Femur (tissue), 1 donor: Measurements from ENCODE around the gene SFT2D1.
A peak's percentile ranks its signal among the peaks of the same experiment; 100 is the strongest.

Experiments used
- DNase-seq: peaks from one replicate; pipeline ENCODE4 v3.0.0-alpha.2; 2017

The SFT2D1 gene

DNA sequence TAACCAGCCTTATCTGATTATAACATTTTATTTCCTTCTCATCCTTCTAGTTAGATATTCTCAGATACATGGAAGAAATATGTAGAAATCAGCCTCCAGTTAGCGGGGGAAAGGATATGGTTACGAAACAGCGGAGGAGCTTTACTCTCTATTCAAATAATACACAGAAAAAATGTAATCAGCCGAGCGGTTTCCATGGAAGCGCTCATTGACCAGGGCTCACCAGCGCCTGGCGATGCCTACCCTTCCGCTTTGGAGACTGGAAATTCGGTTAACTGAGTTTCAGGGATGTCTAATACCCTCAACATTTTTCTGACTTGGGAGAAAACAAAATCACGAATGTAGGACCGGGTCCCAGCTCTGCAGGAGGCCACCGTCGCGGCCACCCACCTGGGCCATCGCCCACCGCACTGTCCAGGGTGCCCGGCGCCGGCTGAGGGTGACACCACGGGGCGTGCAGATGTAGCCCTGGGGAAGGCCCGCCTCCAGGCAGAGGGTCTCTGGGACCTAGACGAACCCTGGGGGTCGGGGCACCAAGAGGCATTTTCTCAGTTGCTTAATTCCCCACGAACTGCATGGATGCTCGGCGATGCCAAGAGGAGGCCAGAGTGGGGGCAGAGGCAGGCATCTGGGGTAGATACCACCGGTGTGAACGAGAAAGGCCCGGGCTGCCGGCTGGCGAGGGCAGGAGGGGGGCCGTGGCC, 35.8 kb downstream of the SFT2D1 start:
- DNase-seq: no peak

DNA sequence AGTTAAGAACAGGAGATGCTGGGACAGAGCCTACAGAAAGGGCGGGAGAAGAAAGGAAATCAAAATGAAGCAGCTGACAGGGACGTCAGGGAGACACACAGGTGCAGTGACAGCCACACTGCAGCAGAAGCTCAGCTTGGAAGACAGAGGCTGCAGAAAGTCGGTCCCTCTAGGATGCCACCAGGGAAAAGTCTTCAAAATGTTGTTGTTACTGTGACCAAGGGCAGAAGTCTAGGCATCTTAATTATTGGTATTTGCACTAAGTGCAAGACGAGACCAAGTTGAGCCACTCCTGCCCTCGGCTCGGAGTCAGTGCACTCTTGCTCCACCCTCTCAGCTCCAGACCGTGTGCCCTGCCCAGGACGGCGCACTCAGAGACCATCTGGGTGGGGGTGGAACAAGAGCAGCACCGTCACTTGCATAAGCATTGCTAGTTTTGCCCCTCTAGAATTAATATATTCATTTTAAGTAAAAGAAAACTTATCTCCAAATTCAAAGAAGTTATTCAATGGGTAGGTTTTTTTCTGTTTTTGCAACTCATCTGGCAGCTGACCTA, 36.7 kb downstream of the SFT2D1 start:
- no peak for DNase-seq

DNA sequence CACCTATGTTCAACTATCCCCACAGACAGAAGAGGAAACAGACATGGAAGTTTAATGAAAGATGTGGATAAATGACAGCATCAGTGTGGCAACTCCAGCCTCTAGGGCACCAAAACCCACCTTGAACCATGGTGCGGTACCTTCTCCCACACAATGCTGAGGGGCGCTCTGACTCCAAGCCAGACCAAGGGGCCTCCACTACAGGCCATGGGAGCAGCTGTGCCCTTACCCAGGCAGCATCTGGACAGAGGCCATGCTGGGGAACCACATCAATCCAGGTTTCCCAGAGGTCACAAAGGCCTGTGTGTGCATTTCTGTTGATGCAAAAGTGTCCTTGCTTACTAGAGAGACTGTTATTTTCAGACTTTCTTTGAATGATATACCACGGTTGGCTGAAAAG, 38.2 kb downstream of the SFT2D1 start:
- peak; percentile 40 for DNase-seq

DNA sequence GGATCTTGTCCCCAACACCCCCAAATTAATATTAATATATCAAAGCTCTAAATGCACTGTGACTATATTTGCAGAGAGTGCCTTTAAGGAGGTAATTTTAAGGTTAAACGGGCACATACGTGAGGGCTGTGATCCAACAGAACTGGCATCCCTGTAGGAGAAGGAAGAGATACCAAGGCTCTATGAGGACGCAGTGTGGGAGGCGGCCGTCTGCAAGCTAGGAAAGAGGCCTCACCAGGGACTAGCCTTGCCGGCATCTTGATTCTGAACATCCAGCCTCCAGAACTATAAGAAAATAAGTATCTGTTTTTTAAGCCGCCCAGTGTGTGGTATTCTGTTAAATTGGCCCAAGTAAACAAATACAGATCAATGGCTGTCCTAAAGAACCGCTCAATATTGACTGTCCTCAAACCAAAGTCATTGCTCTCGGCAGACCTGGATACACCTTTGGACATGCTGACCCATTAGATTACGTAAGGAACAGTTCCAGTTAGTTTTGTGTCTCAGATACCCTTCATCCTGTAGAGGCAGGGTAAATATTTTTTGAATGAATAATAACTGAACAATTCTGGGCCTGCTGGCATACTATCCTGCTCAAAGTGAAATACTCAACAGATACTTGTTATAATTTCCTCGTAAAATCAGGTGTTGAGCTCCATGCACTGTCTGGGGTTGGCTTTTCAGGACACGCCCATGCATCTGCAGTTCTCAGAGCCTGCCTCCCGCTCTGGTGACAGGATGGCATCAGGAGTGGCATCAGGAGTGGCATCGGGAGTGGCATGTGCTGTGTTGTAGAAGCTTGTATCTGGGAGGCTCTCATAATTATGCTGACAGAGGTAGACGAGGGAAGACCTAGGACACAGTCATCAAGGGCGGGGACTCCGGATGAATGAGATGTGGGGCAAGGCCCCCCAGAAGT, 40.5 kb downstream of the SFT2D1 start:
- DNase-seq: no peak

DNA sequence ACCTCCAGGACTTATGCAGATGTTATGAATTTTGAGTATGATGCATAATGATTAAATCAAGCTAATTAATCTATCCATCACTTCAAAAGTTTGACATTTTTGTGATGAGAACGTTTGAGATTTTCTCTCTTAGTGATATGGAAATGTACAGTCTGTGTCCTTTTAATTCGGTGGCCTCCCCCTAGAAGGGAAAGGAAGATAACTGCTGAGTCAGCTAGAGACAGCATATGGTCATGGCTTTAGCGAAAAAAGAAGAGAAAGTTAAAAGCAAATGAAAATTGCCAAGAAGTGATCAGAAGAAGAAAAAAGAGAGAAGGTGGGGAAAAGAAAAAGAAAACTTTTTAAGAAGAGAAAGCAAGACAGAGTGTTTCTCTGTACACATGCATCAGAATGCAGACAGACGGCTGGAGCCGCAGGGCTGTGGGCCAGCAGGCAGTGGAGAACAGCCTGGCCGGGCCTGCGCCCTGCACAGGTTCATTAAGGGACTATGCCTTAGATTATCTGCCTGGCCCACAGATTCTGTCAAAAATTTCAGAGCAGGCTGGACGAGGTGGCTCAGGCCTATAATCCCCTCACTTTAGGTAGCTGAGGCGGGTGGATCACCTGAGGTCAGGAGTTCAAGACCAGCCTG, 41.9 kb downstream of the SFT2D1 start:
- DNase-seq: no peak

DNA sequence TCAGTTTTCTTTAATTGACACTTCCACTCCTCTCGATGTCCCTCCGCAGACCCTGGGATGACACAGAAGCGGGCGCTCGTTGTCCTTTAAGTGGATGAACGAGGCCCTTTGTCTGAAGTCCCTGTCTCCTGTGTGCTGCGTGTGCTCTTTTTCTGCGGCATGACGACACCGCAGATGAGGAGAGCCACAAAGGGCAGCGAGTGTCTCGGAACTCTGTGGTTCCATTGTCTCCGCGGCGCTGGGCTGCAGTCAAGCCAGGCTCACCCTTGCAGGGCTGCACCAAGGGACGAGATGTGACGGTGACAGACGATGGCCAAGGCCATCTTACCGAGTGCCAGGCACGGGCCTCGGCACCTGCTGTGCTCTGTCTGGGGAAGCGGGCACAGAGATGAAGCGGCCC, 44.7 kb downstream of the SFT2D1 start:
- no peak for DNase-seq

DNA sequence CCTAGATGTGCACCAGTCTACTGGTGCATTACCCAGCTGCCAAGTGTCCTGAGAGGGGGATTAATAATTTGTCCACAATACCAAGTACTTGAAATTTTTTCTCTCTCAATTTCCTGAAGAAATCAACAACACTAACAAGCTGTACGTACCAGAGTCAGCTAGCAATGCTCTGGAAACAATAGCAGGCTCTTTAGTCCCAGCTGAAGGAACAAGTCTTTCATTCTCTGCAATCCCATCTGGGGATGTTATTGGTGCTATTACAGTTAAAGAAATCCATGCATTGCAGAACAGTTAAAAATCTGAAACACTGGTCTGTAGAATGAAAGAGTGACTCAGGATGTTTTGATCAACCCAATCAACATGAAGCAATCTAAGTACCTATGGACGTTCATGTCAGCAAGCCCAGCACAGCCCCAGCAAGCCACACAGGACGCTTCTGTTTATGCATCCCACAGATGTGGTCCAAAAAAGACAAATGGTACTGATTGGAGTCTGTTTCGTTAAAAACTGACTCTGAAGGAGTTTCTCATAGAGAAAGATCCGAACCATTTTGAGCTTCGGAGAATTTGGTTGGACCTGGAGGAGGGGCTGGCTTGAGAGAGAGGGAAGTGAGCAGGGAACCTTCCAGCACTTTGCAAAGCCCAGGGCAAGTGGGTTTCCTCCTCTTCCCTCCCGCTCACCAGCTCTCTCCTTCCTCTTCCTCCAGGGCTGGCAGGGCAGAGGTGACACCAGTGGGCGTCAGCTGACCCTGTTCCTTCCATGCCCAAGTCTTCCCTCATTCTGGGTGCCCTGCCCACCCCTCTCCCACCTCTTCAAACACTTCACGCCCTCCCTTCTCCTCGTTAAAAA, 46.1 kb downstream of the SFT2D1 start:
- no peak for DNase-seq

DNA sequence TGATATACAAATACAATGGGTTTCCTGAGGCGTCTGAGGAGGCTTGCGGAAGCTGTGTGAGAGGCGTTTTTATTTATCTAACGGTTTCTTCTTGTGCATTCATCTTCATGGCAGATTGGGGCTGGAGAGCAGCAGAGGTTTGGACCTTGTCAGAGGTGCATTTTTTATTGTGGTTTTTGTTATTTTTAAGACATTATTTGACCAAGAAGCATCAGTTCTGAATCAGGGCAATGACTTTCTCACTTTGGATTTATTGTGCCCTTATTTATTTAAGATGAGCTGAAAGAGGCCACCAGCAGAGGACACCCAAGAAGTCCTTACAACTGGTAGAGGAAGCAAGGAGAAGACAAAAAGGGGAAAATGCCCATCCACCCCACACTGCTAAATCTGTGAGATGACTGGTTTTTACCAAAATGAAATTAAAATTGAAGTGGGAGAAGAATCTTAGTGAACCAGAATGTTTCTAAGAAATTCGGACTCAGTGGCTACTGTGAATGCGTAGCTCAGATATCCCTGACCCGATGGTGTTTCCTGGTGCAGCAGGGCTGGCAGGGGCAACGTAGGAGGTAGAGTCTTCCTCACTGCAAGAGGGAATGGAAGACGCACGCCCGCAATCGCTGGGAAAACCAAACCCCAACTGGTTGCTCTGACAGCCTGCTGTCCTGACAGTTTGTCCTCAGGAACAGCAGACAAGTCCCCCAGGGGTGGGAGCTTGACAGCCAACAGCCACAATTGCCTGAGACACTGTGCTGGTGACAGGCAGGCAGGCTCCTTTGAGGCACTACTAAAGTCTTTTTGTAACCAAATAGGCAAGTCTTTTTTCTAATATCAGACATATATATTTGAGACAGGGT, 48.4 kb downstream of the SFT2D1 start:
- no peak for DNase-seq

DNA sequence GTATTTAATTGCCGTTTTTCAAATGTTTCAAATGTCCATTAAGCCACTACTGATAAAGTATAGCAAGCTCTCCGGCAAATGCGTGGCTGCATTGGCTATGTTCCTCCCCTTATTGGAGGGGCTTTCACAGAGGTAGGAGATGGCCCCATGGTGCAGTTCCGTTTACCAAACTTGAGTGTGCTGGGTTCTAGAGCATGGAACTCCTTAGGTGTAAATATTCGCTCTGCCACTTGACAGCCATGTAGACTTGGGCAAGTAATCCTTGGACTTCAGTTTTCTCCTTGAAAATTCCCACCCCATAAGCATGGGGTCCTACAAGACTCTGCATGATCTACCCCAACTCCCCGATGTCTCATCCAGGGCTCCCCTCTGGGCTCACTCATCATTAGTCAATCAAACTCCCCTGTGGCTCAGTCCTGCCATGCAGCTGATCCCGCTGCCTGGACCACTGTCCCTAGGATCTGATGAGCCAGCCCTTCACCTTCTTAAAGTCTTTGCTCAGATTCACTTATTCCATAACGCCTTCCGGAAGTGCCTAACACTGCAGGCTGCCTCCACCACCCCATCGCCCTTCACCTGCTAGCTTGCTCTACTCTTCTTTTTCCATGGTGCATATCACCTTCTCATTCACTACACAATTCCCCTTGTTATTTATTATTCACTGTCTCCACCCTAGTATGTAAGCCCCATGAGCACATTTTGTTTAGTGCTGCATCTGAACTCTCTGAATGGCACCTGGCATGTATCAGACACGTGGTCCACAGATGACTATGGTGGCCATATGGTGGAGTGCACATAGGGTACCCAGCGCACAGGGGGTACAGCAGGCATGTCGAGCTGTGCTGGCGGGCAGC, 52.9 kb downstream of the SFT2D1 start:
- no peak for DNase-seq

DNA sequence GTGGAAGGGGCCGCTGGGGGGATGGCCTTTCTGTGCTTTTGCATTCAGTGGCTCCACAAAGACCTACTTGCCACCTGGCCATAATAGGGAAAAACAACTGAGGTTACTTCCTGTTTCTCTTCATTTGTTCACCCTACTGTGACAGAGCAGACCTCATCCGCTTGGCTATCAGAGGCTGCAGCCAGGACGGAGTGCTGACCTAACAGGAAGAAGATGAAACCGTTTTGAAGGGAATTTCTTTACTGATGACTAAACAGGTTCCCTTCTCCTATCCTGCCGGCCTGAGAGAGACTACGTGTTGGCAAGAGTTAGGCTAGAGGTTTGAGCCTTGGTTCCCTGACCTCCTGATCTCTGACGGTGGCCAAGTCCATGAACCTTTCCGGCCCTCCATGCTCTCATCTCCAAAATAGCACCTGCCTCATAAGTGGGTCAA, 55.5 kb downstream of the SFT2D1 start:
- DNase-seq: peak; percentile 43

DNA sequence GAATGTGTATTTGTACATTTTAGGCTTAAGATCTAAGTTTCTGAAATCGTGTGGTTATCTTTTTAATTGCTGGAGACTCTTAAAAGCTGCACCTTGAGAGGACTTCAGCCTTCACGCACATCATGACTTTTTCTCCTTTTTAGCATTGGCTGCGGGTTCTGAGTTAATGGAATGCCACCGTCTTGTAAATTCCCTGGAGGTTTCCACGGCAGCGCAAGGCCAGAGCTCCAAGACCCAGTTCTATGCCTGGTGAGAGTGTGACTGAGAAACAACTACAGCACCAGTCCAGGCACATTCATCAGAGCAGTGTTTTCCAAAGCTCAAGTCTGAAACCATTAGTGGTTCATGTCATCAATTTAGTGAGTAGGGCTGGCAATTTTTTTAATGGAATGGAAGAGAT, 57.1 kb downstream of the SFT2D1 start:
- no peak for DNase-seq

DNA sequence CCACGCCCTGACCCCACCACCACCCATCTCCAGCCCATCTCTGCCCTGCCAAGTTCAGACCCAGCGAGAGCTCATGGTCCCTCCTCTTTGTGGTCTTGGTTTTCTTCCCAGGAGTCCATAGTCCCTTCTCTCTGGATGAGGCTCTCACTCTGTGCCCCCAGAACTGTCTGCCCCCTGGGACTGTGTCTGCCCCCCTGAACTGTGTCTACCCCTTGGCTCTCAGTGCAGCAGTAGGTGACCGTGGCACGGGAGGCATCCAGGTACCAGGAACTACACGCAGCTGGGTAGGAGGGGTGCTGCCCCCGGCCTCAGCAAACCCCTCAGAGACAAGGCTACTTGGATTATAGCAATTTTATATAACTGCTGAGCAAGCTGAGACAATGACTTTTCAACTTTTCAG, 57.7 kb downstream of the SFT2D1 start:
- no peak for DNase-seq

DNA sequence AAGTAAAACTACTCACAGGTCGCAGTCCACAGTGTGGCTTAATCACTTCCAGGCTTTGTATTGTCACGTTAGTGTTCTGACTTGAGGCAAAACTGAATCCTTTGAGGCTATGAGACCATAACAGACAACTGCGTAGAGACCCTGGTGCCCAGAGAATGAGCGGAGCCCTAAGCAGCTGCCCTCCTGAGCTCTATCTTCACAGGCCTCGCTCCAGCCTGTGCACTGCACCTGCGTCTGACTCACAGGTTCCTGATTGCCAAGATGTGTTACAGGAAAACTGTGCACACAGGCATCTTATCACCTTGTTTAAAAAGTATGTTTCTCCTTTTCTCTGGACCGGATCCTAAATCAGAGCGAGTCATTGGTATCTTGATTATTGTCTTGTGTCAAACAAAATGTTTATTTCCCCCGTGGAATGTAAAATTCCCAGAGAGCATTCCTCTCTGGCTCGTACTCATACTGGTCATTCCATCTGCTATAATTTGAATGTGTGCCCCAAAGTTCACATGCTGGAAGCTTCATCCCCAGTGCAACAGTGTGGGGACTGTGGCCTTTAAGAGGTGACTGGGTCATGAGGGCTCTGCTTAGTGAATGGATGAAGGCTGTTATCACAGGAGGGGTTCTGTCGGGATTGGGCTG, 59.8 kb downstream of the SFT2D1 start:
- no peak for DNase-seq

DNA sequence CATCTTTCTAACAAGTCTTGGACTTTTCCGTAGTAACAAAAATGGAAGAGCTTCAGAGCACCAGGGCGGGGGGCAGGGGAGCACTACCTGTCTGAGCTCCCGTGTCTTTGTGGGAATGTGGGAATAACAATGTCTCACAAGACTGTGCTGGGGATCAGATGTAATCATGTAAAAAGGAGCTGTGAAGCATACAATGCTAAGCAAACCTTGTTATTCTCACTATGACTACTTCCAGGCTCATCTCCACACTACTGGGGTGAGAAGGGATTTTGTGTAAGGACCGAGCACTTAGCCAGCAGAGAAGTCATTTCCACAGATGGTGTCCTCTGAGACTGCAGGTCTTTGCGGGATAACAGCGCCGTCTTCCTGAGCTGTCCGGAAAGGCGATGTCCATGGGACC, 61.2 kb downstream of the SFT2D1 start:
- DNase-seq: no peak

DNA sequence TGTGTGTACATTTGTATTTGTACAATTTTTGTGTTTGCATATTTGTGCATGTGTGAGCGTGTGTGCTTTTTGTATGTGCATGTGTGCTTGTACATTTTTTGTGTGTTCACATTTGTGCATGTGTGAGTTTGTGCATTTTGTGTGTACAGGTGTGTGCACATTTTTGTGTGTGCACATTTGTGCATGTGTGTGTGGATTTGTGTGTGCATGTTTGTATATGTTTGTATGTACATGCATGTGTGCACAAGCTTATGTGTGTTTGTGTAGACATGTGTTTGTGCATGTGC, 63.0 kb downstream of the SFT2D1 start:
- no peak for DNase-seq

DNA sequence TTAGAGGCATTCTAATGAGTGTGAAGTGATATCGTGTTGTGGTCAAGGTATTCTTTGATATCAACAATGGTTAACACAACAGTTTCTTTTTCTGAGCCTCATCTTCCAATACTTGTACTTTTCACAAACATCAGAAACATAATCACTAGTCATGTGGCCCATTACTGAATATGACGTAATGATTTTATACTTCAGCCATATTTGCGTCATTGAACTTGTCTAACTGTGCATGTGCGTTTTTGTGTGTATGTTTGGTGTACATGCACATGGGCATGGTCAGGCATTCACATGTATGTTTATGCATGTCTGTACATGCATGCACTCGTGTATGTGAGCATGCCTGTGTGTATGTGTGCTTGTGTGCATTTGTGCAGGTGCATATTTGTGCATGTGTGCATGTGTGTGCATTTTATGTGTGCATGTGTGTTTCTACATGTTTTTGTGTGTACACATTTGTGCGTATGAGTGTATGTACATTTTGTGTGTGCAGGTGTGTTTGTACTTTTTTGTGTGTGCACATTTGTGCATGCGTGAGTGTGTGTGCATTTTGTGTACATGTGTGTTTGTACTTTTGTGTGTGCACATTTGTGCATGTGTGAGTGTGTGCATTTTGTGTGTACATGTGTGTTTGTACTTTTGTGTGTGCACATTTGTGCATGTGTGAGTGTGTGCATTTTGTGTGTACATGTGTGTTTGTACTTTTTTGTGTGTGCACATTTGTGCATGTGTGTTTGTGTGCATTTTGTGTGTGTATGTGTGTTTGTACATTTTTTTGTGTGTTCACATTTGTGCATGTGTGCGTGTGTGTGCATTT, 63.6 kb downstream of the SFT2D1 start:
- DNase-seq: no peak

DNA sequence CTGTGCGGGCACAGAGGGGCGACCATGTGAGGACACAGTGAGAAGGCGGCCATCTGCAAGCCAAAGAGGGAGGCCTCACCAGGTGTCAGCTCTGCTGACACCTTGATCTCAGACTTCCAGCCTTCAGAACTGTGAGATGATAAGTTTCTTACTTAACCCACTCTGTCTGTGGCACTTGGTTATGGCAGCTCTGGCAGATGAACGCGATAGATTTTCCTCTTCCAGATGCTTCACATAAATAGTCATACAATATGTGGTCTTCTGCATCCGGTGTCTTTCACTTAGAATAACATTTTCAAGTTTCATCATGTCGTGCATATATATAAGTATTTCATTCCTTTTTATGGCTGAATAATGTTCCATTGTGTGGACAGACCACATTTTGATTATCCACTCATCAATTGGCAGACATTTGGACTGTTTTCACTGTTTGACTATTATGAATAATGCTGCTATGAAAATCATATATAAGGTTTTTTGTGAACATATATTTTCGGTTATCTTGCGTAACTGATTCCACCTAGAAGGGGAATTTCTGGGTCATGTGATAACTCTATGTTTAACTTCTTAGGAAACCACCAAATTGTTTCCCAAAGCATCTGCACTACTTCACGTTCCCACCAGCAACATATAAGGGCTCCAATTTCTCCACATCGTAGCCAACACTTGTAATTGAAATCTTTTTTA, 64.3 kb downstream of the SFT2D1 start:
- DNase-seq: no peak

DNA sequence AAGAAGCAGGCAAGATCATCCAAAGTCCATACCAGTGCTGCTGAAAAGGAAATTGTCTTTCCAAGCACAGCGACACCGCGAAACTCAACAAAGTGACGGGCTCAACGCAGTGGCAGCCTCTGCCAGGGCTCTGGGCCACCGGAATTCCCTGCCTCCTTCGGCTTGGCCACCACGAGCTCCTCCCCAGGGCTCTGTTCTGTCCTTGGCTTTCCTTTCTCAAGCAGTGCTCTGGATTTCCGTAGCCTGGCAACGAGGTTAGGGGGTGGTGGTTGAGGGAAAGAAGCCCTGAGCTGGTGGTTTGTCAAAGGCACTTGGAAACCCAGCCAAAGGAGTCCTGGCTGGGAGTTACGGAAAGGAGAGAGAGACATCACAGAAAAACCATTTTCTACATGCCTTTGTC, 65.3 kb downstream of the SFT2D1 start:
- DNase-seq: peak; percentile 79

DNA sequence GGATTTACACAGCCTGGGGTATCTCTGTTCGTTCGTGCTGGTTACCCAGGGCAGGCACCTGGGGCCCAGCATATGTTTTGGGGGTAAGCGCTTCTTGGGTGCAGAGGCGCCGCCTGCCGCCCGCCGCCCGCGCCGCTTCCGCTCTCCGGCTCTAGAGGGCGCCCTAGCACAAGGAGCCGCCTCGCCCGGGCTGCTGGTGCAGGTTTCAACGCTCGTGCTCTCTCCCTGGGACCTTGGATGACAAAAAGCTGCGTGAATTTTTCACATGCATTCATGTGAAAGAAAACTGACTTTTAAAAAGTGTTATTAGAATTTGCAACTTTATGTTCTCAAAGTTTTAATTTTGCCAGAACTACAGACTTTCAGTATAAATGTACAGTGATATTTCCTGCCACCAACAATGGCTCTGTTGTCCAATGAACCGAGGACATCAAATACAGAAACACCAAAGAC, 66.6 kb downstream of the SFT2D1 start:
- DNase-seq: peak; percentile 80
